Measurements from ENCODE around the gene USP48.

DNA sequence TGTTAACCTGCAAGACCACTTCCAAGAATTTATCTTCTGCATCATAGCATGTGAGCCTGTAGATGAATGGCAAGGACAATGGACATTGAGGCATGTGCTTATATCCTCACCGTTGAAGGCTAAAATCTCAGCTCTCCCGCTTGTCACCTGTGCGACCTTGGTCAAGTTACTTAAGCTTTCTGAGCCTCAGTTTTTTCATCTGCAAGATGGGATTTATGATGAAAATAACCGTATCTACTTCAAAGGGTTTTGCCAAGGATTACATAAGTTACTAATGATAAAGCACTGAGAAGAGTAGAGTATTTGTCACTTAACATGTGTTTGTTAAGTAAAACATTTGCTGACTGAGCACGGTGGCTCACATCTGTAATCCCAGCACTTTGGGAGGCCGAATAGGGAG lies 128.7 kb downstream of the USP48 start:
- TF ChIP-seq GATA2 (IDR thresholded peaks at IDR 0.05; ENCODE audit: low read depth, low read length), result no peak
- TF ChIP-seq GATA3 (IDR thresholded peaks at IDR 0.05; ENCODE audit: low read depth, low read length), result no peak

Data from SH-SY5Y (cell line).